H1 (cell line): ENCODE results near the gene HIBCH. TPM values are rescaled to one million over a fixed set of nuclear protein-coding genes. Genes with fewer than 3 reads are reported as not detected.

ENCODE experiments used
- ATF2 ChIP-seq: IDR thresholded peaks from 2 replicates; pipeline ENCODE4 v1.6.1; 2012; ENCODE audit warnings: low read length, inconsistent platforms
- RFX5 ChIP-seq: IDR thresholded peaks from 2 replicates; pipeline ENCODE4 v1.6.1; 2011; ENCODE audit warnings: low read depth, low read length, improper control_type of control experiment, borderline replicate concordance
- RNF2 ChIP-seq: fragments of 200-900, 300-1000 bp; sonication (generic); IDR thresholded peaks from 2 replicates; pipeline ENCODE4 v1.7.1; 2016; ENCODE audit warnings: borderline replicate concordance, low read depth, mild to moderate bottlenecking, antibody characterized with exemption, low read length; ENCODE audit not compliant: poor library complexity, severe bottlenecking; ENCODE audit errors: missing control alignments
- SP2 ChIP-seq: IDR thresholded peaks from 2 replicates; pipeline ENCODE4 v1.6.1; 2012; ENCODE audit warnings: mild to moderate bottlenecking, low read length, inconsistent platforms
- polyA plus RNA-seq, 7 experiments: library from polyadenylated mRNA; depleted of rRNA in 3 of 7; stranded (reverse) in 5 of 7; unstranded in 2 of 7; fragments of >200 nt in 5 of 7; fragments of 200-250 nt in 2 of 7; gene quantifications; 1 replicate in 5 of 7; 2 replicates in 1 of 7; 4 replicates in 1 of 7; pipeline versions ENCODE4 v1.2.1 to v1.2.3, GENCODE V29; 2011 to 2013; ENCODE audit warnings: missing spikeins in 2 of 7, mixed read lengths in 2 of 7
- total RNA-seq: library from RNA; stranded (reverse); fragmentation: NEBNext Ultra II Directional; extraction: Animal tissue kit (Norgen Biotek cat#: 25700); gene quantifications from 2 replicates; pipeline ENCODE4 v1.2.1, GENCODE V29; 2021

HIBCH gene
- total and polyA plus RNA-seq, 2 of the 8 experiments (the other 6 are each of a cell fraction or from before 2014, with no cell fraction given) = 7.5 to 31.8 TPM

GRCh38 chr2:190343089-190343535, 23.5 kb upstream of the HIBCH start (continued):
- TF ChIP-seq RNF2 (no peak), SP2 (no peak), ATF2 (no peak), RFX5 (no peak)
